Measurements from ENCODE around the gene DSCAM.

Gene DSCAM

GRCh38 chr21:40235528-40235927, 611.4 kb downstream of the DSCAM start:
- H3K4me3 ChIP-seq (ENCODE audit: low read length), result no peak overlapping the region
- TF ChIP-seq, protein P1, sequence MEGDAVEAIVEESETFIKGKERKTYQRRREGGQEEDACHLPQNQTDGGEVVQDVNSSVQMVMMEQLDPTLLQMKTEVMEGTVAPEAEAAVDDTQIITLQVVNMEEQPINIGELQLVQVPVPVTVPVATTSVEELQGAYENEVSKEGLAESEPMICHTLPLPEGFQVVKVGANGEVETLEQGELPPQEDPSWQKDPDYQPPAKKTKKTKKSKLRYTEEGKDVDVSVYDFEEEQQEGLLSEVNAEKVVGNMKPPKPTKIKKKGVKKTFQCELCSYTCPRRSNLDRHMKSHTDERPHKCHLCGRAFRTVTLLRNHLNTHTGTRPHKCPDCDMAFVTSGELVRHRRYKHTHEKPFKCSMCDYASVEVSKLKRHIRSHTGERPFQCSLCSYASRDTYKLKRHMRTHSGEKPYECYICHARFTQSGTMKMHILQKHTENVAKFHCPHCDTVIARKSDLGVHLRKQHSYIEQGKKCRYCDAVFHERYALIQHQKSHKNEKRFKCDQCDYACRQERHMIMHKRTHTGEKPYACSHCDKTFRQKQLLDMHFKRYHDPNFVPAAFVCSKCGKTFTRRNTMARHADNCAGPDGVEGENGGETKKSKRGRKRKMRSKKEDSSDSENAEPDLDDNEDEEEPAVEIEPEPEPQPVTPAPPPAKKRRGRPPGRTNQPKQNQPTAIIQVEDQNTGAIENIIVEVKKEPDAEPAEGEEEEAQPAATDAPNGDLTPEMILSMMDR (conservative IDR thresholded peaks at IDR 0.05; ENCODE audit: low read length), result no peak
- no peak for DNase-seq (ENCODE audit: low read depth)

DNA sequence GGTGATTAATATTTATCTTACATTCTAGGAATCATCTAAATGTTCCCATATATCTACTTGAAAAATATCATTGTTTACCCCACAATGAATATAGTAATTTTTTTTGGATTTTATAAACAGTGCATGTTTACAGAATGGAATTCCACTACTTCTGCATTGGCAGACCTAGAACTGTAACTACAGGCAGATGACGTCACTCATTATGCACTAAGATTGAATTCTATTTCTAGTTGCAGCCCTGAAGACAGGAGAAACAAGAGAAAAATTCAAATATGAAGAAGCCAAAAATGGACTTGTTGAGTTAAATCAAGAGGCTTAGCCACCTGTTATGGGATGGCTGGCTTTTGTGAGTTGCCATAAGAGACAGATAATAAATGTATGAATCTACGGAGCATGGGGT, 615.0 kb downstream of the DSCAM start:
- no peak for DNase-seq (ENCODE audit: low read depth)
- TF ChIP-seq, protein P1 (conservative IDR thresholded peaks at IDR 0.05; ENCODE audit: low read length), result no peak
- no peak overlapping the region for H3K4me3 ChIP-seq (ENCODE audit: low read length)

- no peak for DNase-seq (ENCODE audit: low read depth)
Observed at GRCh38 chr21:40227096-40227495, 619.9 kb downstream of the DSCAM start.

GRCh38 chr21:40215941-40216340, 631.0 kb downstream of the DSCAM start:
- TF ChIP-seq, protein P1 (conservative IDR thresholded peaks at IDR 0.05; ENCODE audit: low read length), result no peak
- DNase-seq (ENCODE audit: low read depth), result no peak
- H3K4me3 ChIP-seq (ENCODE audit: low read length), result no peak overlapping the region

More at GRCh38 chr21:40227096-40227495, 619.9 kb downstream of the DSCAM start:
- TF ChIP-seq, protein P1 (conservative IDR thresholded peaks at IDR 0.05; ENCODE audit: low read length), result no peak
- H3K4me3 ChIP-seq (ENCODE audit: low read length), result no peak overlapping the region

DNA sequence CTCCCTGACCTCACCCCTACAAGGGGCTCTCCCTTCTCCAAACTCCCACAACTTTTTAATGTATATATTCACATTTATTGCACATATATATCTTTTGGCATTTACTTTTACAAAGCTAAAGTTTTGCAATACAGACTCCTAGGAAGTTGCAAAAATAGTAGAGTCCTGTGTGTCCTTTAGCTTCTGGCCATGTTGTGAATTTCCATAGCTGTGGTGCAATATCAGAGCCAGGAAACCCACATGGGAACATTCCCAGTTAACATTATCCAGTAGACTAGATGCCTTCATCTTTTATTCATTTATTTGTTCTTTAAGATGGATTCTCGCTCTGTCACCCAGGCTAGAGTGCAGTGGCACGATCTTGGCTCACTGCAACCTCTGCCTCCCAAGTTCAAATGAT, 636.7 kb downstream of the DSCAM start:
- DNase-seq (ENCODE audit: low read depth), result no peak
- TF ChIP-seq, protein P1 (conservative IDR thresholded peaks at IDR 0.05; ENCODE audit: low read length), result no peak
- H3K4me3 ChIP-seq (ENCODE audit: low read length), result no peak overlapping the region

DNA sequence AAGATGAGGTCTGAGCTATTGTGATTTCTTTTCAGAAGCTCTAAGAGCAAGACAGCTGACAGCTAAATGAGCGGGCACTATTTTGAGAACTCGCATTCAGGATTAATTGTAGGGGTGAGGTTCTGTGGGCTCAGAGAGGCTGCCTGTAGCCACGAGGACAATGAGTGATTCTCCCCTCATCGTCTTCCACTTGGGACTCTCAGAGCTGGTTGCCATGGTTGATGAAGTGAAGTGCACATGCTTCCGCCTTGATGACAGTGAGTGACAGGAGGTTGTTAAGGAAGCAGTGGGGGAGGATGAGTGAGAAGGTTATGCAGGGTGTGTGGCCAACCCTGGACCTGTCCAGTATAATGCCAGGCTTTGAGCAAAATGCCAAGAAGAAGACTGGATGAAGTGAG, 638.0 kb downstream of the DSCAM start:
- TF ChIP-seq, protein P1 (conservative IDR thresholded peaks at IDR 0.05; ENCODE audit: low read length), result no peak
- no peak for DNase-seq (ENCODE audit: low read depth)

GRCh38 chr21:40208206-40208947, 638.6 kb downstream of the DSCAM start:
- TF ChIP-seq, protein P1 (conservative IDR thresholded peaks at IDR 0.05; ENCODE audit: low read length), result no peak
- DNase-seq (ENCODE audit: low read depth), result no peak
- H3K4me3 ChIP-seq (ENCODE audit: low read length), result no peak overlapping the region

More for the DNA sequence above, 638.0 kb downstream of the DSCAM start:
- H3K4me3 ChIP-seq (ENCODE audit: low read length), result no peak overlapping the region

Data from AG10803 (cell line).